ENCODE measurements around the gene SNAPC5. TPM values are rescaled to one million over a fixed set of nuclear protein-coding genes. Genes with fewer than 3 reads are reported as not detected.

The SNAPC5 gene
- total and polyA plus RNA-seq, 2 of the 4 experiments (the other 2 are of a cell fraction), result 25.9 to 26.3 TPM

DNA sequence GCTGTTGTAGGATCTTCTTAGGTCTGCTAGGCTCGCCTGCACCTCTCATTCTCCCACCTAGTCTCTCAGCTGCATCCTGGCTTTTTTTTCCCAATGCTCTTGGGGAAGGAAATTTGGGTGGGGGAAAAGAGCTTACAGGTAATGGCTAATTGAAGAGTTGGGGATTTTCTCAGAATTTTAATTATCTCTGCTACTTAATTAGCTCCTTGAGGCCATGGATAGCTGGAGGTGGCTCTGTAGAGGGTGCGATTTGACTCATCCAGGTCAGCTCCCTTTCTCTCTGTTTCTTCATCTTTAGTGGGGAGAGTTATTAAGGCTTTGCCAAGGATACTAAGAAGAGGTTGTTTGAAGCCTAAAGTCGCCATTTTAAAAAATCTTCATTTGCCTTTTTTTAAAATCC, 22.6 kb downstream of the SNAPC5 start:
- H2BK15ac ChIP-seq (ENCODE audit: low read depth, low read length), result no peak overlapping the region
- H3K9ac ChIP-seq (ENCODE audit: low read depth, low read length), result no peak overlapping the region
- no peak overlapping the region for H2BK20ac ChIP-seq (ENCODE audit: low read depth, low read length)
- dilution Hi-C loops (cut with HindIII; ENCODE audit: low sequenced_read_pairs, unreplicated experiment) (no loop called here), intact Hi-C loops (cut with micrococcal nuclease) (no loop called here), in situ Hi-C loops (cut with MboI; ENCODE audit: low sequenced_read_pairs) (loop anchor here (25.0 kb wide), 1 partner anchor 563 kb away; no protein-coding TSS in a partner anchor)
- no peak for TF ChIP-seq RAD21 (IDR thresholded peaks at IDR 0.05; ENCODE audit: low read length)
- TF ChIP-seq MAFK (IDR thresholded peaks at IDR 0.05; ENCODE audit: low read depth, low read length), result no peak
- TF ChIP-seq USF2 (IDR thresholded peaks at IDR 0.05; ENCODE audit: low read depth, low read length), result no peak
- TF ChIP-seq NFE2L2 (IDR thresholded peaks at IDR 0.05; ENCODE audit: low read depth, low read length), result no peak
- no peak for TF ChIP-seq FOS (IDR thresholded peaks at IDR 0.05; ENCODE audit: low read depth, low read length)
- TF ChIP-seq CTCF (conservative IDR thresholded peaks at IDR 0.05; ENCODE audit: low read depth, low read length), result no peak
- no peak for TF ChIP-seq CHD1 (IDR thresholded peaks at IDR 0.05; ENCODE audit: low read depth, low read length)
- no peak for TF ChIP-seq RFX5 (IDR thresholded peaks at IDR 0.05; ENCODE audit: low read depth, low read length)
- TF ChIP-seq BHLHE40 (IDR thresholded peaks at IDR 0.05; ENCODE audit: low read depth, low read length), result no peak
- no peak for TF ChIP-seq POLR2A (IDR thresholded peaks at IDR 0.05; ENCODE audit: low read depth, low read length)
- TF ChIP-seq MAZ (IDR thresholded peaks at IDR 0.05; ENCODE audit: borderline replicate concordance, low read depth, low read length), result no peak
- TF ChIP-seq RCOR1 (IDR thresholded peaks at IDR 0.05; ENCODE audit: insufficient replicate concordance, low read length), result no peak
- TF ChIP-seq MXI1 (IDR thresholded peaks at IDR 0.05; ENCODE audit: borderline replicate concordance, low read depth, low read length), result no peak
- no peak overlapping the region for H3K27ac ChIP-seq (ENCODE audit: insufficient read depth, low read length)
- no peaks in the 10 kb centered on the region for H3K27me3 ChIP-seq (ENCODE audit: control insufficient read depth, insufficient read depth, low read length)
- DNase-seq (no peak), ATAC-seq (ENCODE audit: low read depth) (no peak)
- no peak overlapping the region for H4K8ac ChIP-seq (ENCODE audit: low read depth in 2 of 2, low read length in 2 of 2)
- no peak overlapping the region for H3K14ac ChIP-seq (replicated peaks; ENCODE audit: low read depth, low read length)
- no peak overlapping the region for H2BK120ac ChIP-seq (ENCODE audit: low read depth, low read length)
- peaks cover 1% of the 10 kb centered on the region; the same call in 1 of the 2 replicates for H3K36me3 ChIP-seq (ENCODE audit: control insufficient read depth, insufficient read depth, low read length)
- POLR2A ChIA-PET (ENCODE audit: unreplicated experiment), result no interaction called here
- H3K56ac ChIP-seq (ENCODE audit: extremely low read depth, insufficient read depth, low read length), result no peak overlapping the region
- CTCF ChIA-PET, result interaction anchor here (0.6 to 0.8 kb wide), 3 partner anchors 31 to 251 kb away, joined by 3 to 5 read pairs (median 4); no protein-coding TSS in a partner anchor
- H2AFZ ChIP-seq (replicated peaks; ENCODE audit: low read length, poor library complexity), result no peak overlapping the region
- peaks cover 25 to 51% of the 10 kb centered on the region in 2 experiments for H3K79me1 ChIP-seq (ENCODE audit: low read depth in 1 of 2, low read length in 2 of 2)
- H4K20me1 ChIP-seq (ENCODE audit: insufficient read depth, low read length), result peaks cover 4% of the 10 kb centered on the region
- H3K9me3 ChIP-seq (ENCODE audit: control insufficient read depth, insufficient read depth, low read length), result no peaks in the 10 kb centered on the region
- no peak overlapping the region for H3K18ac ChIP-seq (ENCODE audit: low read depth, low read length)
- H3K23ac ChIP-seq (ENCODE audit: low read depth, low read length), result no peak overlapping the region
- no peak overlapping the region for H2AK9ac ChIP-seq (replicated peaks; ENCODE audit: low read depth, low read length, poor library complexity)
- BruUV-seq (replicated peaks), result no TSS peak
- H3K9me1 ChIP-seq (ENCODE audit: insufficient read depth, low read length), result peaks cover 7% of the 10 kb centered on the region; the same call in 1 of the 2 replicates
- no peak overlapping the region for H2BK5ac ChIP-seq (ENCODE audit: low read depth, low read length, poor library complexity, severe bottlenecking)
- no peak overlapping the region for H2AK5ac ChIP-seq (ENCODE audit: low read depth, low read length)
- H3K4ac ChIP-seq (ENCODE audit: low read depth, low read length), result no peak overlapping the region
- WGBS, 2 experiments (ENCODE audit: extremely low coverage in 2 of 2, insufficient read length in 1 of 2), result no CpG with 5 or more reads among the region's 3 CpGs
- H3K4me3 ChIP-seq (ENCODE audit: insufficient read depth, low read depth, low read length), result no peak overlapping the region
- H4K91ac ChIP-seq (ENCODE audit: insufficient read depth, low read depth, low read length), result no peak overlapping the region
- H4K5ac ChIP-seq (ENCODE audit: low read depth, low read length), result no peak overlapping the region
- peaks cover 9% of the 10 kb centered on the region for H3K4me1 ChIP-seq (ENCODE audit: control insufficient read depth, insufficient read depth, low read length)
- H3K4me2 ChIP-seq (ENCODE audit: low read depth, low read length), result no peak overlapping the region

All from IMR-90 (cell line).